HepG2 (cell line): ENCODE data around the gene SIMC1. TPM values are rescaled to one million over a fixed set of nuclear protein-coding genes. Genes with fewer than 3 reads are reported as not detected.
"Not testable (repeated sequence)": the region's sequence is repeated elsewhere in the genome, so short reads cannot be mapped to it uniquely, and the experiment has no call there.

Source experiments
- ATAC-seq: fragments of 200-7000 bp; cut with Tn5 transposase; 3 replicates; pipeline ENCODE4 v1.9.1; 2020; ENCODE audit warnings: mild to moderate bottlenecking, moderate library complexity
- BruUV-seq: library from RNA; stranded (reverse); fragments of 400-500 nt; replicated peaks from 2 replicates; lab custom pipeline; 2021; lab: Mats Ljungman, UMichigan
- CTCF ChIA-PET: fragments of 300-600 bp; formaldehyde crosslinking; extraction: SDS; loops from one replicate; lab custom pipeline; 2021; ENCODE audit warnings: low total read pairs, inconsistent platforms, low intra/inter-chr PET ratio; lab: Yijun Ruan, JAX
- POLR2A ChIA-PET: fragments of 350-600 bp; sonication (Branson Sonifier 250); formaldehyde crosslinking; loops from one replicate; lab custom pipeline; 2020; ENCODE audit warnings: antibody characterized with exemption, inconsistent platforms; lab: Yijun Ruan, JAX
- DNase-seq: peaks from one replicate; pipeline ENCODE4 v3.0.0-alpha.2; 2015; ENCODE audit warnings: low spot score
- FAIRE-seq: peaks from 3 replicates; lab custom pipeline; 2011; peaks lifted over from hg19 to GRCh38; lab: Jason Lieb, UNC
- H2AFZ ChIP-seq: one replicate; pipeline ENCODE4 v1.6.1; 2011; ENCODE audit warnings: low read length, inconsistent platforms
- H3K27ac ChIP-seq: fragments of 300-600 bp; 3 replicates; pipeline ENCODE4 v1.8.0; 2011; ENCODE audit warnings: mixed run types, mild to moderate bottlenecking, mixed read lengths, low read length, inconsistent platforms; ENCODE audit not compliant: insufficient read depth; ENCODE audit errors: extremely low read length
- H3K27me3 ChIP-seq, 2 experiments: fragments of 200-600 bp in 1 of 2; 2 replicates in 1 of 2; 3 replicates in 1 of 2; pipeline versions ENCODE4 v1.6.0 to v1.8.0; 2011; ENCODE audit warnings: low read length in 2 of 2, mild to moderate bottlenecking in 2 of 2, moderate library complexity in 2 of 2, inconsistent platforms in 1 of 2; ENCODE audit not compliant: insufficient read depth in 2 of 2, control insufficient read depth in 1 of 2
- H3K36me3 ChIP-seq, 2 experiments: fragments of 200-600 bp in 1 of 2; replicated peaks in 1 of 2; 2 replicates in 1 of 2; 3 replicates in 1 of 2; pipeline versions ENCODE4 v1.5.1 to v1.8.0; 2011; ENCODE audit warnings: low read length in 2 of 2, inconsistent platforms in 1 of 2; ENCODE audit not compliant: insufficient read depth in 2 of 2, control insufficient read depth in 1 of 2
- H3K4me1 ChIP-seq: 2 replicates; pipeline ENCODE4 v1.5.1; 2012; ENCODE audit warnings: low read length, inconsistent platforms; ENCODE audit not compliant: insufficient read depth
- H3K4me2 ChIP-seq: 2 replicates; pipeline ENCODE4 v1.6.0; 2011; ENCODE audit warnings: low read depth, low read length, inconsistent platforms
- H3K4me3 ChIP-seq, 3 experiments: fragments of 200-600 bp in 1 of 3; sonication (generic), shearing (Covaris generic) in 1 of 3; replicated peaks in 1 of 3; 2 replicates each; pipeline ENCODE4 v1.5.1; 2011 to 2016; ENCODE audit warnings: low read length in 3 of 3, inconsistent platforms in 2 of 3, low read depth in 2 of 3, mild to moderate bottlenecking in 2 of 3, control low read depth in 1 of 3, mixed read lengths in 1 of 3; ENCODE audit not compliant: insufficient read depth in 1 of 3
- H3K79me2 ChIP-seq: one replicate; pipeline ENCODE4 v1.6.1; 2011; ENCODE audit warnings: low read length, inconsistent platforms; ENCODE audit not compliant: insufficient read depth
- H3K9ac ChIP-seq: 2 replicates; pipeline ENCODE4 v1.6.0; 2011; ENCODE audit warnings: mild to moderate bottlenecking, low read depth, low read length, inconsistent platforms; ENCODE audit not compliant: insufficient read depth
- H3K9me3 ChIP-seq: 2 replicates; pipeline ENCODE4 v1.5.1; 2012; ENCODE audit warnings: mild to moderate bottlenecking, low read length
- H4K20me1 ChIP-seq: 2 replicates; pipeline ENCODE4 v1.6.0; 2011; ENCODE audit warnings: inconsistent platforms, mild to moderate bottlenecking, low read length, moderate library complexity; ENCODE audit not compliant: insufficient read depth
- BCL6 ChIP-seq: IDR thresholded peaks from 2 replicates; pipeline ENCODE4 v1.6.1; 2016; ENCODE audit warnings: missing genetic modification reagents, missing compliant biosample characterization
- ELF3 ChIP-seq: IDR thresholded peaks from 2 replicates; pipeline ENCODE4 v1.6.1; 2016; ENCODE audit warnings: missing genetic modification reagents, missing compliant biosample characterization
- HNF4A ChIP-seq: sonication (generic); formaldehyde crosslinking; IDR thresholded peaks from 2 replicates; pipeline ENCODE4 v1.4.0; 2020; ENCODE audit warnings: missing genetic modification reagents
- NR2F1 ChIP-seq, 2 experiments: fragments of 450-650 bp in 1 of 2; formaldehyde crosslinking in 1 of 2; IDR thresholded peaks; 2 replicates each; pipeline versions ENCODE4 v1.5.0 to v1.6.1; 2016 to 2020; ENCODE audit warnings: mild to moderate bottlenecking in 1 of 2, missing compliant biosample characterization in 1 of 2, missing genetic modification reagents in 1 of 2, moderate library complexity in 1 of 2
- NR2F6 ChIP-seq, 2 experiments: IDR thresholded peaks; 2 replicates each; pipeline ENCODE4 v1.6.1; 2016; ENCODE audit warnings: antibody characterized with exemption in 1 of 2, mild to moderate bottlenecking in 1 of 2
- PPARG ChIP-seq: conservative IDR thresholded peaks from 2 replicates; pipeline ENCODE4 v1.6.1; 2016; ENCODE audit warnings: missing biosample characterization, missing genetic modification reagents
- SP5 ChIP-seq: IDR thresholded peaks from 2 replicates; pipeline ENCODE4 v1.6.1; 2016; ENCODE audit warnings: low read depth, borderline replicate concordance
- WGBS: methylation state at CpG from one replicate; pipeline ENCODE4 v1.1.6; 2017; ENCODE audit warnings: low lambda C conversion rate; 5-methylcytosine and 5-hydroxymethylcytosine counted together
- in situ Hi-C: cut with HindIII; loops from 2 replicates; pipeline ENCODE4 v1.10.0; 2017; ENCODE audit warnings: low pct_unique_long_range_greater_than_20kb; ENCODE audit not compliant: extremely low pct_ligation_motif_present
- intact Hi-C: fragments of 100-400 bp; cut with micrococcal nuclease; formaldehyde crosslinking; loops from one replicate; pipeline ENCODE4 v1.10.0; 2022; ENCODE audit not compliant: unreplicated experiment
- polyA plus RNA-seq, 8 experiments: library from polyadenylated mRNA; depleted of rRNA in 3 of 8; stranded (reverse) in 7 of 8; unstranded in 1 of 8; fragments of >200 nt; fragmentation: Illumina TruSeq in 4 of 8; extraction: Trizol in 4 of 8; gene quantifications; 2 replicates each; pipeline versions ENCODE4 v1.2.1 to v1.2.3, GENCODE V29; 2011 to 2016; ENCODE audit warnings: low read depth in 4 of 8, missing spikeins in 1 of 8, mixed read lengths in 1 of 8; ENCODE audit not compliant: insufficient read depth in 1 of 8
- total RNA-seq, 5 experiments: library from RNA; depleted of rRNA; stranded (reverse); fragments of >200 nt; fragmentation: Illumina TruSeq; extraction: Trizol; gene quantifications; 2 replicates each; pipeline ENCODE4 v1.2.3, GENCODE V29; 2016; ENCODE audit warnings: low read depth in 1 of 5
- TF ChIP-seq, protein P1 (sequence below): IDR thresholded peaks from 2 replicates; pipeline ENCODE4 v1.4.0; 2020; ENCODE audit warnings: mild to moderate bottlenecking, missing genetic modification reagents

Gene SIMC1
- total and polyA plus RNA-seq, 2 of the 13 experiments (the other 11 are each of a cell fraction or from before 2014, with no cell fraction given), result 5.4 to 6.8 TPM

GRCh38 chr5:176216393-176216916, 21.8 kb upstream of the SIMC1 start (continued):
- TF ChIP-seq NR2F1 (CRISPR knock-in tag; IDR thresholded peaks at IDR 0.05) (0 out of 4 replicates have a peak, but pooled peaks of 1 of the 2 experiments have one; percentile 17), BCL6 (CRISPR knock-in tag) (peak; percentile 49), HNF4A (CRISPR knock-in tag) (peak; percentile 42), SP5 (CRISPR knock-in tag) (peak; percentile 47; the same call in 1 of the 2 replicates), ELF3 (CRISPR knock-in tag) (0 out of 2 replicates have a peak, but pooled peaks have one; percentile 40), NR2F6 (IDR thresholded peaks at IDR 0.05) (peak; percentile 15; the same call in 1 of the 2 replicates), NR2F6 (CRISPR knock-in tag; IDR thresholded peaks at IDR 0.05) (0 out of 2 replicates have a peak, but pooled peaks have one; percentile 12), PPARG (CRISPR knock-in tag) (peak; percentile 66; the same call in 1 of the 2 replicates)
- TF ChIP-seq, protein P1, sequence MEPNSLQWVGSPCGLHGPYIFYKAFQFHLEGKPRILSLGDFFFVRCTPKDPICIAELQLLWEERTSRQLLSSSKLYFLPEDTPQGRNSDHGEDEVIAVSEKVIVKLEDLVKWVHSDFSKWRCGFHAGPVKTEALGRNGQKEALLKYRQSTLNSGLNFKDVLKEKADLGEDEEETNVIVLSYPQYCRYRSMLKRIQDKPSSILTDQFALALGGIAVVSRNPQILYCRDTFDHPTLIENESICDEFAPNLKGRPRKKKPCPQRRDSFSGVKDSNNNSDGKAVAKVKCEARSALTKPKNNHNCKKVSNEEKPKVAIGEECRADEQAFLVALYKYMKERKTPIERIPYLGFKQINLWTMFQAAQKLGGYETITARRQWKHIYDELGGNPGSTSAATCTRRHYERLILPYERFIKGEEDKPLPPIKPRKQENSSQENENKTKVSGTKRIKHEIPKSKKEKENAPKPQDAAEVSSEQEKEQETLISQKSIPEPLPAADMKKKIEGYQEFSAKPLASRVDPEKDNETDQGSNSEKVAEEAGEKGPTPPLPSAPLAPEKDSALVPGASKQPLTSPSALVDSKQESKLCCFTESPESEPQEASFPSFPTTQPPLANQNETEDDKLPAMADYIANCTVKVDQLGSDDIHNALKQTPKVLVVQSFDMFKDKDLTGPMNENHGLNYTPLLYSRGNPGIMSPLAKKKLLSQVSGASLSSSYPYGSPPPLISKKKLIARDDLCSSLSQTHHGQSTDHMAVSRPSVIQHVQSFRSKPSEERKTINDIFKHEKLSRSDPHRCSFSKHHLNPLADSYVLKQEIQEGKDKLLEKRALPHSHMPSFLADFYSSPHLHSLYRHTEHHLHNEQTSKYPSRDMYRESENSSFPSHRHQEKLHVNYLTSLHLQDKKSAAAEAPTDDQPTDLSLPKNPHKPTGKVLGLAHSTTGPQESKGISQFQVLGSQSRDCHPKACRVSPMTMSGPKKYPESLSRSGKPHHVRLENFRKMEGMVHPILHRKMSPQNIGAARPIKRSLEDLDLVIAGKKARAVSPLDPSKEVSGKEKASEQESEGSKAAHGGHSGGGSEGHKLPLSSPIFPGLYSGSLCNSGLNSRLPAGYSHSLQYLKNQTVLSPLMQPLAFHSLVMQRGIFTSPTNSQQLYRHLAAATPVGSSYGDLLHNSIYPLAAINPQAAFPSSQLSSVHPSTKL (CRISPR knock-in tag), result peak; percentile 47; the same call in 1 of the 2 replicates

GRCh38 chr5:176217188-176217729, 21.0 kb upstream of the SIMC1 start:
- DNase-seq, CTCF ChIA-PET, H2AFZ ChIP-seq, in situ Hi-C loops, H3K27me3 ChIP-seq, H3K9me3 ChIP-seq, H3K27ac ChIP-seq, H3K4me3 ChIP-seq, intact Hi-C loops, H3K79me2 ChIP-seq, BruUV-seq, H3K36me3 ChIP-seq, H3K9ac ChIP-seq, H4K20me1 ChIP-seq, POLR2A ChIA-PET: not testable (repeated sequence)
- Histone ChIP-seq H3K4me1 (peaks cover 12% of the 10 kb centered on the region), H3K4me2 (peak overlapping the region; percentile 75)
- 0% methylated on average over 2 of the region's 5 CpGs for WGBS
- ATAC-seq (peak; percentile 72), FAIRE-seq (peak; percentile 66)

DNA sequence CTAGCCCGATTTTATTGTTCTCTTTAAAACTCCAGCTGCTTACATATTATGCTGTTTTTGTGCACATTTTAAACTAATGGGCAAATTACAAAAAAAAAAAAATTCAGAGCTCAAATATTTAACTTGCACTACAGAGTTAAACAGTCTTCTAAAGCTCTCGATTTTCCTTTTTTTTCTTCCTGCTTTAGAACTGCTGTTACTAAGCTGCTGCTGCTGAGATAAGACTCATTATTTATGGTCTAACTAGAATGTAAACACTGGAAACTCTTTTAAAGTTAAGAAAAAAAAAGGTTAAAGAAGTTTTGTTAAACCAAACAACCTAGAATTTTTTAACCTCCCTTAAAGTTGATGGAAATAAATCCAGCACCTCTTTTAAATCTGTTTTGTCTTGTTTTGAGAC, 20.5 kb upstream of the SIMC1 start:
- FAIRE-seq, H3K27me3 ChIP-seq, in situ Hi-C loops, ATAC-seq, H3K27ac ChIP-seq, intact Hi-C loops, H3K4me3 ChIP-seq, H3K9ac ChIP-seq, H4K20me1 ChIP-seq, CTCF ChIA-PET, H3K9me3 ChIP-seq, POLR2A ChIA-PET, BruUV-seq, H3K79me2 ChIP-seq, H3K4me2 ChIP-seq, H3K36me3 ChIP-seq, H2AFZ ChIP-seq, DNase-seq: not testable (repeated sequence)
- 0% methylated on average over 2 of the region's 2 CpGs for WGBS
- H3K4me1 ChIP-seq, result peaks cover 12% of the 10 kb centered on the region
